GM19467 (cell line): ENCODE results near the gene ARID1B.

ENCODE experiments used
- ATAC-seq: cut with Tn5 transposase; IDR thresholded peaks from one replicate; pipeline ENCODE4 v1.9.1; 2021; ENCODE audit warnings: mild to moderate bottlenecking, moderate library complexity; ENCODE audit not compliant: unreplicated experiment

ARID1B gene

DNA sequence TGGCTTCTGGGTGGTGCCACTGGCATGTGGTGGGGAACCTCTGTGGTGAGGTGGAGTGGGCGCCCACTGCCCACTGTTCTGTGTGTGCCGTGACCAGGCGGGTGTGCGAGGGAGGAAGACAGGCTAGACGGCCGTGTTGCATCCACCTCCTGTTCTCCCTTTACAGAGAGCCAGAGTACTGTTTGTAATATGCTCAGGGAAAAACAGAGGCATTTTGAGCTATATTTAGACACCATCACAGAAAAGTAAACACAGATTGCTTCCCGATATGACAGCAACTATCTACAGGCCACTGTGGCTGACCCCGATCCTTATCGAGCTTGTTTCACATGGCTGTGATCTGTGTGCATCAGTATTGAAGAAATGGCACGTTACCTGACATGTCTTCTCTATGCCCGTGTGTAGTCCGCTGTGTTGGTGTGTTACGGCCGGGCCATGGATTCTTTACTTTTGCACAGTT is 45.6 kb downstream of the ARID1B start:
- ATAC-seq: no peak

GRCh38 chr6:156824142-156824541 is 47.0 kb downstream of the ARID1B start:
- ATAC-seq: no peak

DNA sequence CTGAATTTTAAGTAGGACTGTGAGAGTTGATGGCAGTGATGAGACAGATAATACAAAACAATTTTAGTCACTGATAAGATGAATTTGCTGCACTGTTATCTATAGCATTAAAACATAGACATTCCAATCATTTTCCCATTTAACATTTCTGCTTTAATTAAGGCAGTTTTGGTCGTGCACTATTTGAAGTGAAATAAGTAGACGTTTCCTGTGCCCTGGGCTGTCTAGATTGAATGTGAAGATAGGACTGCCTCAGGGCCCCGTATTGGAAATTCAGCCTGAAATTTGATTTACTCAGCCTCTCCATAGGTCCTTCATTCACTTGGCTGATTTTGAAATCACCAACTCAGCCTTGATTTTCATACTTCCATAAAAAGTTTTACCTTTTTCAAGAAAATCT is 48.3 kb downstream of the ARID1B start:
- ATAC-seq: no peak

- no peak for ATAC-seq
These were observed 49.2 kb downstream of the ARID1B start for GRCh38 chr6:156826290-156826955.

DNA sequence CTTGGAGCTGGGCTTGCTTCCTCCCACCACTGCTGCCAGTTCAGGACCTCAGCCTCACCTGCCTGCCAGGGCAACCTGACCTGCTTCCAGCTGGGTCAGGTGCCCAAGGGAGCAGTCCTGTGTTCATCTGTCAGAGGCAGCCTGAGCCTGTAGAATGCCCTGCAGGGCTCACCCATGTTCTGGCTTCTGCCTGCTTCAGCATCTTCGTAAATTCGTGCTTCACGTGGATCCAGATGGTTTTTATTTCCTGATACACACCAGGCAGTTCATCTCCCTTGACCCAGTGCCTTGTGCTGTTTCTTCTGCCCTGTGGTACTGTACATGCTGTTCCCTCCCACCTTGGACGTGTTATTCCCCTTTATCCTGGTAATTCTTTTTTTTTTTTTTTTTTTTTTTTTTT is 50.2 kb downstream of the ARID1B start:
- no peak for ATAC-seq

DNA sequence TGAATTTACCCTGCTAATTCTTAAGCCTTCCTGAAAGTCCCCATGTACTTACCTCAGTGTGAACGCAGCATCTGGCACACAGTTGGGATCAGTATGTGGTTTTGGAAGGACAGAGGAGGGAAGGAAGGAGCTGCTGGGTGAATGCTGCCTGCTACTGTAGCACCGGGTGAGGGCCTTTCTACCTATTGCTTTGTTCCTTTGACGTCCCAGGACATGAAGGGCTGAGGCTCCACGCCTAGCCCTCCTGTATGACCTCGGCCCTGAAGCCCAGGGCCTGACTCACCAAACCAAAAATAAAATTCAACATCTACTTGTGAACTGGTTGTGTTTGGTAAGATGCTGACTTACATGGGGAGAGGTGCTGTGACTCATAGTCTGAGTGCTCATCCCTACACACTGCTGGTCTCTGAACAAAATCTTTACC is 51.1 kb downstream of the ARID1B start:
- no peak for ATAC-seq

GRCh38 chr6:156830126-156830525 is 52.9 kb downstream of the ARID1B start:
- ATAC-seq: no peak

GRCh38 chr6:156832231-156832647 is 55.1 kb downstream of the ARID1B start:
- ATAC-seq: no peak

- ATAC-seq: no peak
These were observed 55.5 kb downstream of the ARID1B start for GRCh38 chr6:156832669-156833068.

DNA sequence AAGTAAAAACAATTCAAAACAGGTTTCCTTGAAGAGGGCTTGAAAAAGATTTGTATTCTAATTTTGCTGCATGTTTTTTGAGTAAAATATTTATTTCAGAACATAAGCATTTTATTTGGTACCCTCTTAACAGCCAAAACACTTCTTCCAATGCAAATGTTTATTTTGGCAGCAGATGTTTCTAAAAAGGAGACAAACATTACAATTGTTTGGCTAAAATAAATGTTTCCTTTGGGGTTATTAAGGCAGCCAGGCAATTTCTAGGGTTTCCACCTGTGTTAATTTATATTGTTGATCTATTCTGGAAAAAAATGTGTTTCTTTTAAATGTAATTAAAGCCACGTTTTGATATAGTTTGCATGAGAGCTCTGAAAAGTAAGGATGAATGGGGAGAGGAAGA is 56.6 kb downstream of the ARID1B start:
- ATAC-seq: no peak

- ATAC-seq: no peak
These were observed 62.0 kb downstream of the ARID1B start for GRCh38 chr6:156839129-156839528.

DNA sequence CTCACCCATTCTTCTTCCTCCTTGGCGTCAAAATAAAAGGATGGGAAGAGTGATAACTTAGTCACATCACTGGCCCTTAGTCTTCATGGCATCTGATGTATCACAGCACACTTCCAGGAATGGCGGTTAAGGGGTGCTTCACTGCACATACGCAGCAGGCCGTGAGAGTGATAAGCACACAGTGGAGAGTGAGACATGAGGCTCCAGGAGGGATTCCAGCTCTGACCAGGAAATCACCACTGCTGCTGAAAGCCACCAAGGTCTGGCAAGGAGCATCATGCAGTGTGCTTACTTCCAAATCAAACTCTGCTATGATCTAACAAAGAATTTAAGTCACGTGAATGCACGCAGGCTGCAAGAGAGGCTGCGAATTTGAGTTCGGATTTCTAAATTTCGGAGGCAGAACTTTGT is 62.4 kb downstream of the ARID1B start:
- ATAC-seq: no peak

- ATAC-seq: no peak
These were observed 63.0 kb downstream of the ARID1B start for GRCh38 chr6:156840136-156840535.

DNA sequence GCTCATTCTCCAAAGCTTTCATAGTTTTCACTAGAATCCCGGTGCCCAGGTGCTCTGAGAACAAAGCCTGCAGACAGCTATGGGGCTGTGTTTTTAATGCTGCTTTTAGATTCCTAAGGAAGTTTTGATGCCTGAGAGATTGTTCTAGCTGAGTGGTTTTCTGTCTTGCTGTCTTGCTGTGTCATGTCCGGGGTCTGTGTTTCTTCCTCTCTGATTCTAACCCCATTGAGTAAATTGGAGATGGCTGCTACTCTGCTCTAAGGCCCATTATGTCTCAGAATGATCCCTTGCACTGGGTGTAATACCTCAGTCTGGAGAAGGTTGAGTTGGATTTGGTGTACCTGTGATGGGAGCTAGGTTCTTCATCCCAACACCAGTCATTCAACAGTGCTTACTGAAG is 63.4 kb downstream of the ARID1B start:
- no peak for ATAC-seq

- ATAC-seq: no peak
These were observed 64.3 kb downstream of the ARID1B start for GRCh38 chr6:156841508-156841907.

DNA sequence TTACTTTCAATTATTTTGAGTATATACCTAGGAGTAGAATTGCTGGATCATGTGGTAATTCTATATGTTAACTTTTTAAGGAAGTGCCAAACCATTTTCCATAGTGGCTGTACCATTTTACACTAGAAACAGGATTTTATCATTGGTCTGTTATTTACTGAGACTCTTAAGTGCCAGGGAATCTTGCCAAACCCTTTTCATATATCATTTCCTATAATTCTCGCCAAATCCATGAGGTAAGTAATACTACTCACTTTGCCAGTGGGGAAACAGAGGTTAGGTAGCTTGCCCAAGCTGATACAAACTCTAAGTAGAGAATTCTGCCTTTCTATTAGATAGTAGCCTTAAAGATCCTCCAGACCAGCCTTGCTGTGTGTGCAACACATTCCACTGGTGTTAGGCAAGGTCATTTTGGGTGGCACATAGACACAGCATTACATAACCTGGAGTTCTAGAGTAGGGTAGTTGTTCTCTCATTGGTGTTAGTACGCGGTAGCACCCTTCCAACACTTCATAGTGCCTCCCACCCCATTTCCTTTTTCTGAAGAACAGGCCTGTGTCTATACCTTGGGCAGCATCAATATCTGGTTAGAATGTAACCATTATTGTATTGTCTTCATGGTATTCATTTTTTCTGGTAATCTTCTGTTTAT is 65.5 kb downstream of the ARID1B start:
- no peak for ATAC-seq

- ATAC-seq: no peak
These were observed 66.9 kb downstream of the ARID1B start for GRCh38 chr6:156844089-156844488.

GRCh38 chr6:156845454-156846155 is 68.4 kb downstream of the ARID1B start:
- ATAC-seq: no peak

DNA sequence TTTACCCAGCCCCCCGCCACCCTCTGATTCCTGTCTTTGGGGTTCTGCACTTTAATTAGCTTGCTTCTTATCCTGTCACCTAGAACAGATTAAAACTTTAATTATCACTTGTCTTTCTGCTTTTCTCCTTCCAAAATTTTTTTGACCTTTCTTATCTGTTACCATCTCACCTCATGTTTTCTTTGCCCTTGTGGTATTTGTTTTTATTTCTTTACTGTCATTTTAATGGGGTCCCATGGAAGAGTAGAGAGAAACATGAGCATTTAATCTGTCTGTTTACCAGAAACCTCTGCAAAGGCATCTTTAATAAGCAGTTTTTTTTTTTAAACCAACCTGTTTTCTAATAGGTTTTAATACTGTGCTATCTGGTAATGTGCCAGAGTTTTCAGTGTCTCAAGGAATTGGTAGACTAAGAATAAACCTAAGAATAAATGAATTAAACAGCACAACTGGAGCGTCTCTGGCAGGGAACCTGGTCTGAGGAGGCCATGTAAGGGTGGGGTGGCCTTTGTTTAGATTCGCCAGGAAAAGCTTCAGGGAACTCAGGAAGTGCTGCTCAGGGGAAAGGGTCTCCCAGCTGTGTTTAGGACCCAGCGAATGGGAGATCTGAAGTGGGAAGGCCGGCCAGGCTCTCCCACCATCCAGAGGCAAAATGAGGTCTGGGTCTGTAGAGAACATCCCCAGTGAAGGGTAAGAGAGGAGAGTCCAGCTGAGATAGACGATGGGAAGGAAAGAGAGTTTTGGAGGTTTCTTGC is 69.8 kb downstream of the ARID1B start:
- no peak for ATAC-seq

DNA sequence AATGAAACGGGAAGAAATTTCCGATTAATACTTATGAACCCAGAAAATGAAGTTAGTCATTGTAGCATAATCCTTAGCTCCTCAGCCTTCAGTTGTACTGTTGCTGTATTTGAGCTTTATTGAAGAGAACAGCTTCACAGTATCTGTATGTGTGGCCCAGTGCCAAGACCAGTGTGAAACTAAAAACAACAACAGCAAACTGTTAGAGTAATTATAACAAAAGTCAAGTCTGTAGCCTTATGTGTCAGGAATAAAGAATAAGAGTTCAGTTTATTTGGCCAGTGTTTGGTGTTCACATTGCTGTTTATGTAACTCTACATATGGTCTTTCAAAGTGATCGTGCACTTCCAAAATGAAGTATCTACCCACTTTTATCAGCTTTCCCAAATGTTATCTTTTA is 70.9 kb downstream of the ARID1B start:
- no peak for ATAC-seq

DNA sequence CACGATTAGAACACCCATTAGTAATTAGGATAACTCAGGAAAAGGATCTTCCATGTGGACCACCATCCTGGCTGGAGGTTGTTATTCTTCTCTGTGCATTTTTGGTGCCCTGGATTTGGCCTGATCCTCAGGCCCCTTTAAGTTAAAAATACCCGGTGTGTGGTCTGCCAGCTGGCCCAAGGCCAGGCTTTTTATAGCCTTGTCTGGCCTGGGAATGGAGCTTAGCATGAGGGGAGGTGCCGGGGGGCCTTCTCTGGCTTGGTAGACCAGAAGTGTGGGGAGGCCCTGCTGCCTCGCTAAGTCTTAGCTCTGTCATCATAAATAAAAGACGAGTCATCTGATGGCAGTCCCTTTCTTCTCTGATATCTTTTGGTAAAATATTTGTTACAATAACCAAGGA is 71.4 kb downstream of the ARID1B start:
- ATAC-seq: no peak
